GM18951 (cell line): ENCODE results near the gene TMEM253.

Experiments
- POLR2A ChIP-seq: IDR thresholded peaks from 4 replicates; pipeline ENCODE4 v1.6.1; 2011; ENCODE audit warnings: mild to moderate bottlenecking; ENCODE audit not compliant: insufficient read length, insufficient read depth; ENCODE audit errors: extremely low read depth
- in situ Hi-C: fragments of 300-500 bp; cut with MboI; formaldehyde crosslinking; loops from one replicate; pipeline ENCODE4 v1.12.0; 2022; ENCODE audit warnings: low sequenced_read_pairs, mixed read lengths, inconsistent platforms; ENCODE audit not compliant: unreplicated experiment

Gene TMEM253

GRCh38 chr14:21075719-21076437 is 25.0 kb upstream of the TMEM253 start:
- in situ Hi-C loops: no loop called here
- TF ChIP-seq POLR2A: no peak

- in situ Hi-C loops: no loop called here
These were observed 23.2 kb upstream of the TMEM253 start for GRCh38 chr14:21077672-21078071.

GRCh38 chr14:21078287-21078686 is 22.6 kb upstream of the TMEM253 start:
- TF ChIP-seq POLR2A: no peak
- in situ Hi-C loops: no loop called here

More at GRCh38 chr14:21077672-21078071, 23.2 kb upstream of the TMEM253 start:
- TF ChIP-seq POLR2A: no peak

GRCh38 chr14:21078726-21079125 is 22.1 kb upstream of the TMEM253 start:
- in situ Hi-C loops: no loop called here
- TF ChIP-seq POLR2A: no peak

GRCh38 chr14:21081521-21082142 is 19.2 kb upstream of the TMEM253 start:
- TF ChIP-seq POLR2A: no peak
- in situ Hi-C loops: no loop called here

- in situ Hi-C loops: no loop called here
- no peak for TF ChIP-seq POLR2A
These were observed 17.1 kb upstream of the TMEM253 start for GRCh38 chr14:21083565-21084325.

- no peak for TF ChIP-seq POLR2A
- in situ Hi-C loops: no loop called here
These were observed 16.5 kb upstream of the TMEM253 start for GRCh38 chr14:21084396-21084795.

GRCh38 chr14:21084998-21085853 is 15.6 kb upstream of the TMEM253 start:
- no peak for TF ChIP-seq POLR2A
- in situ Hi-C loops: no loop called here

- in situ Hi-C loops: no loop called here
- TF ChIP-seq POLR2A: no peak
These were observed 14.0 kb upstream of the TMEM253 start for GRCh38 chr14:21086908-21087293.

GRCh38 chr14:21087294-21088091 is 13.4 kb upstream of the TMEM253 start:
- in situ Hi-C loops: no loop called here

GRCh38 chr14:21088687-21089086 is 12.2 kb upstream of the TMEM253 start:
- TF ChIP-seq POLR2A: no peak
- in situ Hi-C loops: no loop called here

More at GRCh38 chr14:21087294-21088091, 13.4 kb upstream of the TMEM253 start:
- TF ChIP-seq POLR2A: no peak

GRCh38 chr14:21089271-21089670 is 11.6 kb upstream of the TMEM253 start:
- in situ Hi-C loops: no loop called here
- TF ChIP-seq POLR2A: no peak
